Keratinocyte (primary cell): ENCODE results near the gene MAN1A2. TPM values are rescaled to one million over a fixed set of nuclear protein-coding genes. Genes with fewer than 3 reads are reported as not detected.

ENCODE experiments used
- DNase-seq: peaks from one replicate; pipeline ENCODE4 v3.0.0-alpha.2; 2011; ENCODE audit warnings: low read depth, missing footprints, low spot score
- FAIRE-seq: peaks from 2 replicates; lab custom pipeline; 2011; peaks lifted over from hg19 to GRCh38; lab: Jason Lieb, UNC
- H2AFZ ChIP-seq: 2 replicates; pipeline ENCODE4 v1.6.0; 2012; ENCODE audit warnings: low read length, control low read depth, inconsistent platforms; ENCODE audit not compliant: control insufficient read depth
- H3K27ac ChIP-seq: 2 replicates; pipeline ENCODE4 v1.5.1; 2011; ENCODE audit warnings: low read length; ENCODE audit not compliant: control insufficient read depth, insufficient read depth
- H3K27me3 ChIP-seq: 3 replicates; pipeline ENCODE4 v1.6.0; 2011; ENCODE audit warnings: low read length; ENCODE audit not compliant: control insufficient read depth, insufficient read depth; ENCODE audit errors: extremely low read depth
- H3K36me3 ChIP-seq, 2 experiments: 2 replicates in 1 of 2; 3 replicates in 1 of 2; pipeline ENCODE4 v1.5.1; 2011; ENCODE audit warnings: low read length in 2 of 2, mild to moderate bottlenecking in 1 of 2; ENCODE audit not compliant: control insufficient read depth in 2 of 2, insufficient read depth in 2 of 2; ENCODE audit errors: extremely low read depth in 1 of 2
- H3K4me1 ChIP-seq: 3 replicates; pipeline ENCODE4 v1.5.1; 2011; ENCODE audit warnings: low read length; ENCODE audit not compliant: control insufficient read depth, insufficient read depth; ENCODE audit errors: extremely low read depth
- H3K4me2 ChIP-seq: 3 replicates; pipeline ENCODE4 v1.6.0; 2011; ENCODE audit warnings: low read depth, low read length; ENCODE audit not compliant: control insufficient read depth, insufficient read depth; ENCODE audit errors: extremely low read depth
- H3K4me3 ChIP-seq, 3 experiments: fragments of 200-600 bp in 1 of 3; sonication (generic) in 1 of 3; 2 replicates in 2 of 3; 3 replicates in 1 of 3; pipeline ENCODE4 v1.5.1; 2011 to 2016; ENCODE audit warnings: low read length in 3 of 3, mild to moderate bottlenecking in 3 of 3, control low read depth in 2 of 3, inconsistent platforms in 1 of 3, low read depth in 1 of 3, mixed read lengths in 1 of 3, mixed run types in 1 of 3, moderate library complexity in 1 of 3; ENCODE audit not compliant: control insufficient read depth in 2 of 3, insufficient read depth in 2 of 3; ENCODE audit errors: extremely low read depth in 1 of 3
- H3K79me2 ChIP-seq: 2 replicates; pipeline ENCODE4 v1.6.0; 2012; ENCODE audit warnings: low read length; ENCODE audit not compliant: control insufficient read depth, insufficient read depth
- H3K9ac ChIP-seq: 3 replicates; pipeline ENCODE4 v1.6.0; 2011; ENCODE audit warnings: low read length; ENCODE audit not compliant: control insufficient read depth, insufficient read depth; ENCODE audit errors: extremely low read depth
- H3K9me1 ChIP-seq: 3 replicates; pipeline ENCODE4 v1.6.0; 2011; ENCODE audit warnings: low read length; ENCODE audit not compliant: control insufficient read depth, insufficient read depth; ENCODE audit errors: extremely low read depth
- H3K9me3 ChIP-seq: 2 replicates; pipeline ENCODE4 v1.5.1; 2012; ENCODE audit warnings: low read depth, low read length; ENCODE audit not compliant: control insufficient read depth
- H4K20me1 ChIP-seq: 3 replicates; pipeline ENCODE4 v1.6.0; 2011; ENCODE audit warnings: low read length; ENCODE audit not compliant: control insufficient read depth, insufficient read depth; ENCODE audit errors: extremely low read depth
- CTCF ChIP-seq, 3 experiments: IDR thresholded peaks in 1 of 3; conservative IDR thresholded peaks in 1 of 3; optimal IDR thresholded peaks in 1 of 3; 2 replicates in 2 of 3; 3 replicates in 1 of 3; pipeline versions ENCODE3 to v1.5.1; 2011; ENCODE audit warnings: low read length in 3 of 3, mild to moderate bottlenecking in 3 of 3, moderate library complexity in 2 of 3, control low read depth in 1 of 3, inconsistent platforms in 1 of 3; ENCODE audit not compliant: insufficient read depth in 2 of 3; ENCODE audit errors: extremely low read depth in 1 of 3
- EZH2 ChIP-seq: IDR thresholded peaks from one replicate; pipeline ENCODE4 v1.6.1; 2012; ENCODE audit warnings: inconsistent platforms, mild to moderate bottlenecking, low read length, moderate library complexity
- dilution Hi-C: fragments of 300-500 bp; cut with MboI; formaldehyde crosslinking; loops from one replicate; pipeline ENCODE4 v1.7.0; 2020; ENCODE audit warnings: low sequenced_read_pairs; ENCODE audit not compliant: extremely low pct_ligation_motif_present
- polyA plus RNA-seq, 5 experiments: library from polyadenylated mRNA; depleted of rRNA in 3 of 5; stranded (reverse) in 3 of 5; stranded (forward) in 1 of 5; unstranded in 1 of 5; fragments of >200 nt; gene quantifications; 1 replicate in 1 of 5; 2 replicates in 3 of 5; 3 replicates in 1 of 5; pipeline versions ENCODE4 v1.2.1 to v1.2.3, GENCODE V29; 2011 to 2012; ENCODE audit warnings: missing spikeins in 2 of 5, low read depth in 1 of 5, low replicate concordance in 1 of 5

The MAN1A2 gene
- polyA plus RNA-seq, 1 donor (not counting 4 experiments of a cell fraction or from before 2014, with no cell fraction given) = 19.0 TPM

DNA sequence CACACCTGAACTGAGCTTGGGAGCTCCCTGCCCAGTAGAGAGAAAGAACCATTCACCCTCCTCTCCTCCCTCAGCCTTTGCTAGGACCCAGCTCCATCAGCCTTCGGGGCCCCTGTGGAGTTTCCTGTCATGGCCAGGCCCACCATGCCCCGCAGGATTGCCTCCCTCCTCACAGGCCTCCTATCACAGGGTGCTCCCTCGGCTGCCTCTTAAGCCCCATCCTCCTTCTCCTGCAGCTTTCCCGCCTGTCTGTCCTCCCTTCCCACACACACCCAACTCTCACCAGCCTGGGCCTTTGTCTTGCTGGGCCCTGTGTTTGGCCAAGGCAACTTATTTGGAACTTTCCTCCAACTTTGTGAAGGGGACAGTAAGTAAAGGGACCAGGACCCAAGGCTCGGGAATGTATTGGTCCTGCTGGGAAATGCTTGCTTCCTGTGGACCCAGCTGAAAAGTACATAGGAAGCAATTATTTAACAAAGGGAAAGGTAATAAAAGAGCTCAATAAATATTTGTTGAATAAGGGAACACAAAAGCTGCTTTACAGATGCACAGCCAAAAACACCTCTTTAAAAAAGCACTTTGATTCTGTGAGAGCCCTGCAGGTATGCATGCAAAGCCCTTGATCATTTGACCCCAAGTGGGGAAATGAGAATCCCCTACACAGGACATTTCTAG, 207.0 kb downstream of the MAN1A2 start:
- Histone ChIP-seq H3K9me3 (no peaks in the 10 kb centered on the region), H3K4me2 (no peak overlapping the region), H3K9ac (no peak overlapping the region), H3K4me3 (no peak overlapping the region), H3K36me3 (no peaks in the 10 kb centered on the region), H3K4me1 (no peaks in the 10 kb centered on the region), H2AFZ (no peak overlapping the region), H3K79me2 (no peaks in the 10 kb centered on the region), H3K9me1 (no peaks in the 10 kb centered on the region), H3K27me3 (no peaks in the 10 kb centered on the region), H3K27ac (no peak overlapping the region), H4K20me1 (no peaks in the 10 kb centered on the region)
- DNase-seq (no peak), FAIRE-seq (no peak)
- dilution Hi-C loops = no loop called here
- no peak for TF ChIP-seq CTCF (optimal IDR thresholded peaks at IDR 0.05 in 1 of 3, IDR thresholded peaks at IDR 0.05 in 1 of 3, conservative IDR thresholded peaks at IDR 0.05 in 1 of 3; ENCODE audit: extremely low read depth in 1 of 3, insufficient read depth in 2 of 3, low read length in 3 of 3)
- TF ChIP-seq EZH2 = no peak

DNA sequence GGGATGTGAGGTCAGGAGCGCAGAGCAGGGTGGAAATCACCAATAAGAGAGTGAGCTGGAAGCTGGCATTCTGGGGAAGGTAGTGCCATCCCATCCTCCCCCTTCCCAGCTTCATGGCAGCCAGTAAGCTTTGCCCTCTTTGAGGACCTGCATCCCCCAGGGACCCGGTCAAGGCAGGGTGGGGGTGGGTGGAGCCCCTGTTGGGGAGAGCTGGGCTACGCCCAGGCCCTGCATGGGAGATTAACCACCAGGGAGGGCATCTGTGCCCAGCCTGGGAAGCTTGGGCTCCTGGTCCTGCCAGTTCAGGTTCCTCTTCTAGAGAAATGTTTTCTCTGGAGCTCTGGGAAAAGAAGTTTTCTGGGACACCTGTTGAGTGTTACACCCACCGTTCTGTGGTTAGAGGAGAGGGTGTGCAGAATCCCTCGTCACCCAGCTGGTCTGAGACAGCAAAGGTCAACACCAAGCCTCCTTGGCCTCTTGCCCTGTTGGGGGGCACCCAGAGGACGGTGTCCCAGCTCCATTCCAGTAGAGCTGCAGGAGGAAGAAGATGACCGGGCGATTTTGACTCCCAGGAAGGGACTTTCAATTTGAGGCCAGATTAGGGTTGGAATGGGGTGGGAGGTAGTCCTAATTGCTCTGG, 208.5 kb downstream of the MAN1A2 start:
- H3K9me3 ChIP-seq = no peaks in the 10 kb centered on the region
- no peak overlapping the region for H3K4me3 ChIP-seq
- H3K27ac ChIP-seq = no peak overlapping the region
- H3K36me3 ChIP-seq = no peaks in the 10 kb centered on the region
- no peaks in the 10 kb centered on the region for H3K79me2 ChIP-seq
- TF ChIP-seq EZH2 = no peak
- no peak for TF ChIP-seq CTCF (optimal IDR thresholded peaks at IDR 0.05 in 1 of 3, IDR thresholded peaks at IDR 0.05 in 1 of 3, conservative IDR thresholded peaks at IDR 0.05 in 1 of 3; ENCODE audit: extremely low read depth in 1 of 3, insufficient read depth in 2 of 3, low read length in 3 of 3)
- no peak overlapping the region for H3K9ac ChIP-seq
- dilution Hi-C loops = no loop called here
- H3K4me2 ChIP-seq = no peak overlapping the region
- H4K20me1 ChIP-seq = no peaks in the 10 kb centered on the region
- DNase-seq (no peak), FAIRE-seq (no peak)
- no peak overlapping the region for H2AFZ ChIP-seq
- H3K4me1 ChIP-seq = no peaks in the 10 kb centered on the region
- H3K27me3 ChIP-seq = no peaks in the 10 kb centered on the region
- H3K9me1 ChIP-seq = no peaks in the 10 kb centered on the region
